PC-9 (cell line): Measurements from ENCODE around the gene MED9. TPM values are rescaled to one million over a fixed set of nuclear protein-coding genes. Genes with fewer than 3 reads are reported as not detected.

Experiments
- BruUV-seq: library from RNA; stranded (reverse); fragments of 400-500 nt; replicated peaks from 2 replicates; lab custom pipeline; 2021; lab: Mats Ljungman, UMichigan
- CTCF ChIA-PET: fragments of 300-600 bp; sonication (Branson Sonifier 250); formaldehyde crosslinking; loops from one replicate; lab custom pipeline; 2022; ENCODE audit warnings: antibody characterized with exemption; lab: Charles Lee
- POLR2A ChIA-PET: fragments of 300-600 bp; sonication (Branson Sonifier 250); formaldehyde crosslinking; loops from one replicate; lab custom pipeline; 2022; ENCODE audit warnings: antibody characterized with exemption; ENCODE audit not compliant: unreplicated experiment; lab: Charles Lee
- DNase-seq, 2 experiments: peaks; one replicate each; pipeline versions ENCODE4 v3.0.0 to v3.0.0-alpha.2; 2015 to 2022; ENCODE audit warnings: mixed read lengths in 1 of 2
- H2AFZ ChIP-seq: fragments of 200-600 bp; sonication (generic); 2 replicates; pipeline ENCODE4 v1.8.1; 2017; ENCODE audit warnings: antibody characterized with exemption
- H3F3A ChIP-seq: fragments of 200-600 bp; sonication (generic); 2 replicates; pipeline ENCODE4 v1.8.1; 2017; ENCODE audit warnings: antibody characterized with exemption, mild to moderate bottlenecking, low read depth; ENCODE audit not compliant: insufficient read depth
- H3K27ac ChIP-seq: fragments of 200-600 bp; sonication (generic); 2 replicates; pipeline ENCODE4 v1.6.1; 2016; ENCODE audit warnings: mixed run types
- H3K27me3 ChIP-seq: fragments of 200-600 bp; sonication (generic); 2 replicates; pipeline ENCODE4 v1.6.1; 2016; ENCODE audit warnings: low read depth, mixed run types; ENCODE audit not compliant: insufficient read depth
- H3K36me3 ChIP-seq: fragments of 200-600 bp; sonication (generic); 2 replicates; pipeline ENCODE4 v1.6.1; 2016; ENCODE audit warnings: low read depth, mixed run types
- H3K4me1 ChIP-seq: fragments of 200-600 bp; sonication (generic); replicated peaks from 2 replicates; pipeline ENCODE4 v1.6.1; 2016; ENCODE audit warnings: mixed run types; ENCODE audit not compliant: insufficient read depth
- H3K4me2 ChIP-seq: fragments of 200-600 bp; sonication (generic); 2 replicates; pipeline ENCODE4 v1.6.1; 2017; ENCODE audit warnings: mixed run types
- H3K4me3 ChIP-seq: fragments of 200-600 bp; sonication (generic); 2 replicates; pipeline ENCODE4 v1.6.1; 2016; ENCODE audit warnings: mixed run types
- H3K79me2 ChIP-seq: fragments of 200-600 bp; sonication (generic); 2 replicates; pipeline ENCODE4 v1.6.1; 2017; ENCODE audit warnings: low read depth, mixed run types
- H3K9me2 ChIP-seq: fragments of 200-600 bp; sonication (generic); 2 replicates; pipeline ENCODE4 v1.8.1; 2017; ENCODE audit warnings: mild to moderate bottlenecking; ENCODE audit not compliant: insufficient read depth
- H3K9me3 ChIP-seq: fragments of 200-600 bp; sonication (generic); 2 replicates; pipeline ENCODE4 v1.8.1; 2016; ENCODE audit warnings: low read depth; ENCODE audit not compliant: insufficient read depth
- H4K20me1 ChIP-seq: fragments of 200-600 bp; sonication (generic); 2 replicates; pipeline ENCODE4 v1.8.1; 2017; ENCODE audit not compliant: insufficient read depth
- EZH2 ChIP-seq: fragments of 200-600 bp; sonication (generic); IDR thresholded peaks from 2 replicates; pipeline ENCODE4 v1.8.0; 2017; ENCODE audit warnings: antibody characterized with exemption, low read depth
- intact Hi-C: fragments of 100-400 bp; cut with micrococcal nuclease; formaldehyde crosslinking; loops from one replicate; pipeline ENCODE4 v1.10.0; 2022; ENCODE audit not compliant: unreplicated experiment
- total RNA-seq: library from RNA; stranded (reverse); gene quantifications from 2 replicates; pipeline ENCODE4 v1.2.3, GENCODE V29; 2021
- TF ChIP-seq, protein P1 (sequence below): fragments of 200-600 bp; sonication (generic); conservative IDR thresholded peaks from 2 replicates; pipeline ENCODE4 v1.6.1; 2017; ENCODE audit warnings: mixed run types, antibody characterized with exemption, mild to moderate bottlenecking, moderate library complexity

The MED9 gene
- total RNA-seq, 1 experiment from 2014 or later: 15.8 TPM

DNA sequence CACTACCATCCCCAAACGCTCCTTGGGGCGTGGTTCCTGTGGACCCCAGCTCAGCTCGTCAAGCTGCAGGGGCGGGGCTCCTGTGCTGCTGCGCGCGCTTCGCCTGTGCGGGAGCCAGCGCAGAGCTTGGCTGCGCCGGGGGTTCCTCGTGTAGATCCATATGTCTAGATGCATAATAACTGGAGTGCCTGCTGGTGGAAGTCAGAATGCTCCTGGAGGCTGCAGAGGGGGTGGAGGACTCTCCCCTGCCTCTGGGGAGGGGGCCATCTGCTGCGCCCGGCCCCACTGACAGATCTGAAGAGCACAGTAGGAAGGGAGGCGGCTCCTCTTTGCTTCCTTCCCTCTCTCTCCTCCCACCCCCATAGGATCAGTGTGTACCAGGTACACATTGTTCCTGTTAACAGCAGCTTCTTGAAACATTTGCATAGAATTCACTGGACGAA lies 14.8 kb downstream of the MED9 start:
- no peak overlapping the region for H3K27ac ChIP-seq
- no peak overlapping the region for H3K4me3 ChIP-seq
- no TSS peak for BruUV-seq
- POLR2A ChIA-PET: interaction anchor here (0.6 kb wide), 1 partner anchor 99 kb away, joined by 6 read pairs; no protein-coding TSS in a partner anchor
- H4K20me1 ChIP-seq: peaks cover 23% of the 10 kb centered on the region
- H3K79me2 ChIP-seq: no peaks in the 10 kb centered on the region
- TF ChIP-seq EZH2: no peak
- TF ChIP-seq, protein P1, sequence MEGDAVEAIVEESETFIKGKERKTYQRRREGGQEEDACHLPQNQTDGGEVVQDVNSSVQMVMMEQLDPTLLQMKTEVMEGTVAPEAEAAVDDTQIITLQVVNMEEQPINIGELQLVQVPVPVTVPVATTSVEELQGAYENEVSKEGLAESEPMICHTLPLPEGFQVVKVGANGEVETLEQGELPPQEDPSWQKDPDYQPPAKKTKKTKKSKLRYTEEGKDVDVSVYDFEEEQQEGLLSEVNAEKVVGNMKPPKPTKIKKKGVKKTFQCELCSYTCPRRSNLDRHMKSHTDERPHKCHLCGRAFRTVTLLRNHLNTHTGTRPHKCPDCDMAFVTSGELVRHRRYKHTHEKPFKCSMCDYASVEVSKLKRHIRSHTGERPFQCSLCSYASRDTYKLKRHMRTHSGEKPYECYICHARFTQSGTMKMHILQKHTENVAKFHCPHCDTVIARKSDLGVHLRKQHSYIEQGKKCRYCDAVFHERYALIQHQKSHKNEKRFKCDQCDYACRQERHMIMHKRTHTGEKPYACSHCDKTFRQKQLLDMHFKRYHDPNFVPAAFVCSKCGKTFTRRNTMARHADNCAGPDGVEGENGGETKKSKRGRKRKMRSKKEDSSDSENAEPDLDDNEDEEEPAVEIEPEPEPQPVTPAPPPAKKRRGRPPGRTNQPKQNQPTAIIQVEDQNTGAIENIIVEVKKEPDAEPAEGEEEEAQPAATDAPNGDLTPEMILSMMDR: no peak
- no peak for DNase-seq
- intact Hi-C loops: loop anchor here (10.0 kb wide), 1 partner anchor 423 kb away; no protein-coding TSS in a partner anchor
- H3K36me3 ChIP-seq: peaks cover 8% of the 10 kb centered on the region; the same call in 1 of the 2 replicates
- peaks cover 19% of the 10 kb centered on the region; the same call in 1 of the 2 replicates for H3F3A ChIP-seq
- H3K27me3 ChIP-seq: no peaks in the 10 kb centered on the region
- no peak overlapping the region for H2AFZ ChIP-seq
- CTCF ChIA-PET: no interaction called here
- H3K4me2 ChIP-seq: no peak overlapping the region
- no peaks in the 10 kb centered on the region for H3K9me3 ChIP-seq
- no peaks in the 10 kb centered on the region; the same call in 1 of the 2 replicates for H3K4me1 ChIP-seq
- H3K9me2 ChIP-seq: no peaks in the 10 kb centered on the region

DNA sequence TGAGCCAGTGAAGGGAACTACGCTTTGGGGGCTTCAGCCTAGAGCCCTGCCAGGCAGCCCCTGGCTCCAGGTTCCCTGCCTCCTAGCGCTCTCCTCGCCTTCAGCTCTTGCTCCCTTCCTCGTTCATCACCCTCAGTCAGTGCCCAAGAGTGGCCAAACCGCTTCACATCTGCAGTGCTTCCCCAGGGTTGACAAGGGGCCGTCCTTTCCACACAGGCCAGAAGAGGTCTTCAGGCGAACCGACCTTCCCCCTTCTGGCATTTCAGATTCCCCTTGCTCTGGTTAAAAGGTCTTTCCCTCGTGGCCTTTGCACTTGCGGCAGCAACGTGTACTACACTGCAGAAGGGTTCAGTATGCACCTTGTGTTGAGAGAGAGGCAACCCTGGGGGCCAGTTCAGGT lies 15.3 kb downstream of the MED9 start:
- POLR2A ChIA-PET: interaction anchor here (0.6 kb wide), 1 partner anchor 98 kb away, joined by 6 read pairs; no protein-coding TSS in a partner anchor
- no peaks in the 10 kb centered on the region; the same call in 1 of the 2 replicates for H3K4me1 ChIP-seq
- CTCF ChIA-PET: no interaction called here
- no peaks in the 10 kb centered on the region for H3K9me3 ChIP-seq
- peaks cover 8% of the 10 kb centered on the region; the same call in 1 of the 2 replicates for H3K36me3 ChIP-seq
- no peak overlapping the region for H2AFZ ChIP-seq
- TF ChIP-seq EZH2: no peak
- TF ChIP-seq, protein P1: no peak
- intact Hi-C loops: loop anchor here (10.0 kb wide), 1 partner anchor 423 kb away; no protein-coding TSS in a partner anchor
- no peaks in the 10 kb centered on the region for H3K27me3 ChIP-seq
- no peaks in the 10 kb centered on the region for H3K79me2 ChIP-seq
- peaks cover 23% of the 10 kb centered on the region for H4K20me1 ChIP-seq
- no peaks in the 10 kb centered on the region for H3K9me2 ChIP-seq
- peaks cover 19% of the 10 kb centered on the region; the same call in 1 of the 2 replicates for H3F3A ChIP-seq
- H3K27ac ChIP-seq: no peak overlapping the region
- DNase-seq: no peak
- no peak overlapping the region for H3K4me2 ChIP-seq
- H3K4me3 ChIP-seq: no peak overlapping the region
- no TSS peak for BruUV-seq

DNA sequence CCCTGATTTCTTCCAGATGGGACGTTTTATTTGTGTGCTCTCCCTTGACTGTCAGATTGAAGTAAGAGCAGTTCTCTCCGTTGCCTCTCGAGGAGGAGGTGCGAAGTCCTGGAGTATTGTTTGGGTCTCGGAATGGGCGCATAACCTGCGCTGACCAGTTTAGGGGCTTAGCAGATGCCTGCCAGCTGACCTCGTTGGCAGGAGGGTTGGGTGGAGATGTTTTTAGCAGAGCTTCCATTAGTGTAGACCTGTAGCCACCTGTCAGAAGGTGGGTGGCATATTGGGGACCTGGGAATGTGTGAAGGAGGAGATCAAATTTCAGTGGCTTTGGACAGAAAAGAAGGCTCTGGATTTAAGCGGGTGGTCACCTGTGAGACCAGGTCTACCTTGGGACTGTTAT lies 15.8 kb downstream of the MED9 start:
- POLR2A ChIA-PET: no interaction called here
- no peak overlapping the region for H3K4me3 ChIP-seq

More for the DNA sequence above, 15.8 kb downstream of the MED9 start:
- peaks cover 19% of the 10 kb centered on the region; the same call in 1 of the 2 replicates for H3F3A ChIP-seq
- CTCF ChIA-PET: no interaction called here
- no peaks in the 10 kb centered on the region for H3K79me2 ChIP-seq
- TF ChIP-seq, protein P1: no peak
- no peak for TF ChIP-seq EZH2
- intact Hi-C loops: loop anchor here (10.0 kb wide), 1 partner anchor 422 kb away; no protein-coding TSS in a partner anchor
- H3K9me3 ChIP-seq: no peaks in the 10 kb centered on the region
- H3K4me2 ChIP-seq: no peak overlapping the region
- no peaks in the 10 kb centered on the region for H3K27me3 ChIP-seq
- H3K4me1 ChIP-seq: no peaks in the 10 kb centered on the region; the same call in 1 of the 2 replicates
- H3K27ac ChIP-seq: no peak overlapping the region
- no peak overlapping the region for H2AFZ ChIP-seq
- no peaks in the 10 kb centered on the region for H3K9me2 ChIP-seq
- peaks cover 5% of the 10 kb centered on the region; the same call in 1 of the 2 replicates for H3K36me3 ChIP-seq
- peaks cover 20% of the 10 kb centered on the region for H4K20me1 ChIP-seq
- DNase-seq: no peak
- BruUV-seq: TSS peak; percentile 6
